ENCODE results near the gene PTPRT.
"Not testable (repeated sequence)": the region's sequence is repeated elsewhere in the genome, so short reads cannot be mapped to it uniquely, and the experiment has no call there.

PTPRT gene

DNA sequence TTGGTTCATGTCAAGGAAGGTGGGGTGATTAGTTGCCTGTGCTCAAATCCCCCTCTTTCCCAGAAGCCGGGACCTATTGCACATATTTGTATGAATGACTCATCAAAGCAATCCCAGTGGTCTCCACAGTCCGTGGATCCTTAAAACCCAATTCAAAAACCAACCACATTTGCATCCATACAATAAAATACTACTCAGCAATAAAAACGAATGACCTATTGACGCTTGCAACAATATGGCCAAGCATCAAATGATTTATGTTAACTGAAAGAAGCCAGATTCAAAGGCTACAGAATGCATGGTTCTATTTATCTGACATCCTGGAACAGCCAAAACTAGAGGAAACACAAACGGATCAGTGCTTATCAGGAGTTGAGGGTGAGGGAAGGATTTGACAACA is 275.4 kb downstream of the PTPRT start:
- TF ChIP-seq, protein P1, sequence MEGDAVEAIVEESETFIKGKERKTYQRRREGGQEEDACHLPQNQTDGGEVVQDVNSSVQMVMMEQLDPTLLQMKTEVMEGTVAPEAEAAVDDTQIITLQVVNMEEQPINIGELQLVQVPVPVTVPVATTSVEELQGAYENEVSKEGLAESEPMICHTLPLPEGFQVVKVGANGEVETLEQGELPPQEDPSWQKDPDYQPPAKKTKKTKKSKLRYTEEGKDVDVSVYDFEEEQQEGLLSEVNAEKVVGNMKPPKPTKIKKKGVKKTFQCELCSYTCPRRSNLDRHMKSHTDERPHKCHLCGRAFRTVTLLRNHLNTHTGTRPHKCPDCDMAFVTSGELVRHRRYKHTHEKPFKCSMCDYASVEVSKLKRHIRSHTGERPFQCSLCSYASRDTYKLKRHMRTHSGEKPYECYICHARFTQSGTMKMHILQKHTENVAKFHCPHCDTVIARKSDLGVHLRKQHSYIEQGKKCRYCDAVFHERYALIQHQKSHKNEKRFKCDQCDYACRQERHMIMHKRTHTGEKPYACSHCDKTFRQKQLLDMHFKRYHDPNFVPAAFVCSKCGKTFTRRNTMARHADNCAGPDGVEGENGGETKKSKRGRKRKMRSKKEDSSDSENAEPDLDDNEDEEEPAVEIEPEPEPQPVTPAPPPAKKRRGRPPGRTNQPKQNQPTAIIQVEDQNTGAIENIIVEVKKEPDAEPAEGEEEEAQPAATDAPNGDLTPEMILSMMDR (IDR thresholded peaks at IDR 0.05) = no peak
- Histone ChIP-seq H3K4me3 (no peak overlapping the region), H3K27ac (no peak overlapping the region)
- DNase-seq (ENCODE audit: low spot score) = no peak

DNA sequence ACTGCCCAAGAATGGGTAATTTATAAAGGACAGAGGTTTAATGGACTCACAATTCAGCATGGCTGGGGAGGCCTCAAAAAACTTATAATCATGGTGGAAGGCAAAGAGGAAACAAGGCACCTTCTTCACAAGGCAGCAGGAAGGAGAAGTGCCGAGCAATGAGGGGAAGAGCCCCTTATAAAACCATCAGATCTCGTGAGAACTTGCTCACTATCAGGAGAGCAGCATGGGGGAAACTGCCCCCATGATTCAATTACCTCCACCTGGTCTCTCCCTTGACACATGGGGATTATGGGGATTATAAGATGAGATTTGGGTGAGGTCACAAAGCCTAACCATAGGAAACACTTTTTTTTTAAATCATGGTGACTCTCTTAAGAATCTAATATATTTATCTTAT is 278.9 kb downstream of the PTPRT start:
- not testable (repeated sequence) for H3K27ac ChIP-seq; DNase-seq (ENCODE audit: low spot score); H3K4me3 ChIP-seq

DNA sequence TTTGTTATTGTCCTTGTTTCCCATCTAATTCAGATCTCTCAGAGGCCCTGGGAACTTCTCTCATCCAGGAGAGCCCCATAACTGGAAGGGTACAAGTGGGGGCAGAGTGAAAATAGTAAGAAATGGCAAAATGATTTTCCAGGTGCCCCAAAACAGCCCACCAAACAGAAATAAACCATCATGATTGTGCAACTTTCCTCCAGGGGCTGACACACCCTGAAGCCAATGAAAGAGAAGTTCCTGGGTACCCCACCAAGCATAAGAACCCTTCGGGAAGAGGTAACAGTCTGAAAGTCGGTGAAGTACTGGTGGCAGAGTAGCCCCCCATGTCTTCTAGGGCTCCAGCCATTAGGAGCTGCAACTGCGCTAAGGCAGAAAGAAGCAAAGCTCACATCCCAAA is 282.0 kb downstream of the PTPRT start:
- DNase-seq (ENCODE audit: low spot score) = no peak
- Histone ChIP-seq H3K4me3 (no peak overlapping the region), H3K27ac (no peak overlapping the region)
- TF ChIP-seq, protein P1 (IDR thresholded peaks at IDR 0.05) = no peak

DNA sequence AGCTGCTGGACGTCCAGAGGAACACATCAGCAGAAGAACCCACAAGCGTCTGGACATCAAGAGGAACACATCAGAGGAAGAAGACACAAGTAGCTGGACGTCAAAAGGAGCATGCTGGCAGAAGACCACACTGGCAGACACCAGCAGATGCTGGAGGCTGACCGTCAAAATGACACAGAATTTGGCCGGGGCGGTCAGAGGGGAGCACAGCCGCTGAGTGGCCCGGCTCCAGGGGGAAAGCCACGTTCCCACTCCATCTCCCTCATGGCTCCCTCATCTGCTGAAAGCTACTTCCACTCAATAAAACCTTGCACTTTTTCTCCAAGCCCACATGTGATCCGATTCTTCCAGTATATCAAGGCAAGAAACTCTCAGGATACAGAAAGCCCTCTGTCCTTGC is 283.6 kb downstream of the PTPRT start:
- Histone ChIP-seq H3K27ac (no peak overlapping the region), H3K4me3 (no peak overlapping the region)
- TF ChIP-seq, protein P1 (IDR thresholded peaks at IDR 0.05) = no peak
- no peak for DNase-seq (ENCODE audit: low spot score)

DNA sequence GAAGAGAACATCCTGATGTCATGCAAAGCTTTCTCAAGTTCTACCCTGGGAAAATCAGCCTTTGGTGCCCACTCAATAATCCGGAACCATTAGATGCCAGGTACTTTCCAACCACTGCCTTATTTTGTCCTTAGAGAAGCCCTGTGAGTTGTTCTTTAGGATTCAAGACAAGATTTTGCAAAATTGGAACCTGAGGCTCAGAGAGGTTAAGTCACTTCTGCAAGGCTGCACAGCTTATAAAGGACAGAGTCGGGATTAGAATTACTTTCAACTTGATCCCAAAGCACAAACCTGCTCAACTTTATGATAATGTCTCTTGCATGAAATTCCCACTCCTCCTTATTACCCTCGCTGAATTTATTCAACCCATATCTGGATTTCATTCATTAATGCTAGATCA is 287.2 kb downstream of the PTPRT start:
- Histone ChIP-seq H3K4me3 (no peak overlapping the region), H3K27ac (no peak overlapping the region)
- DNase-seq (ENCODE audit: low spot score) = no peak
- TF ChIP-seq, protein P1 (IDR thresholded peaks at IDR 0.05) = no peak

DNA sequence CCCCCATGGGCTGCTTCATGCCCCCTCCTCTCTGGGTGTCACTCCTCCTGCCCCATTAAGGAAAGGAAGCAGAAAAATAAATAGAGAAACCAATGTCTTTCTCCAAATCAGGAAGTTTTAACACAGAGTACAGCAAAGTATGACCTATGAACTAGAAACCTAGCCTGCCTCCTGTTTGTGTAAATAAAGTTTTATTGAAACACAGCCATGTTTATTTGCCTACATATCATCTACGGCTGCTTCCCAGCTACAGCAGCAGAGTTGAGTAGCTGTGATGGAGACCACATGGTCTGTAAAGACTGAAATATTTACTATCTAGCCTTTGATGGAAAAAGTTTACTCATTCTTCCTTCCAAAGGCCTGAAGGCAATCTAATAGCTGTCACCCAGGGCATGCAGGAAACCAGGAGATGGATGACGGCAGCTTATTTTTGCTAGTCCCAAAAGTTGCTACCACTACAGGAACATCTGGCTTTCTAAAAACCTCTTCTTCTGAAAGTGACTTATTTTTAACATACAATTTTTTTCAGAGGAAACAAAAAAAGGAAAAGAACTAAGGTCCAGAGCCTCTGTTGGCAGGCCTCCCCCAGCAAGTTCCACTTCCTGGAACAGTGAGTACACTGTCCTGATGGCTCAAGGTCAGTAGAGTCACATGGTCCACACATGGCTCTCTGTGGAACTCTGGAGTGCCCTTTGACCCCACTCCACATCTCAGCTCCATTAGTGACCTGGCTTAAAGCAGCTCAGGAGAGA is 287.8 kb downstream of the PTPRT start:
- TF ChIP-seq, protein P1 (IDR thresholded peaks at IDR 0.05) = no peak
- H3K27ac ChIP-seq = no peak overlapping the region
- no peak overlapping the region for H3K4me3 ChIP-seq
- DNase-seq (ENCODE audit: low spot score) = no peak

DNA sequence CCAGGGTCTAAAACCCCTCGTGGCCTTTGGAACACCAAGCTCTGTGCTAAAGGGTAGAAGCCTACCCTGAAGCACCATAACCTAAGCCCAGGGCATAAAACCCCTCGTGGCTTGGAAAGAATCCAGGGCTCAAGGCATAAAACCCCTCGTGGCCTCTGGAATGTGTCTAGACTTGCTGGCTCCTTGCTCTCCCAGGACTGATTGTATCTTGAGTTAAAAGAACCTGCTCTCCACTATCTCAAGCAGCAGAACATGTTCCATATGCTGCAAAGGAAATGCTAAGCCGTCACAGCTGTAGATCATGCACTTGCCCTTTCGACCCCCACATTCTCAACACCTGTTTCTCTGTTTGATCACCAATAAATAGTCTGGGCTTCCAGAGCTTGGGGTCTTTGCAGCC is 288.9 kb downstream of the PTPRT start:
- not testable (repeated sequence) for H3K27ac ChIP-seq

DNA sequence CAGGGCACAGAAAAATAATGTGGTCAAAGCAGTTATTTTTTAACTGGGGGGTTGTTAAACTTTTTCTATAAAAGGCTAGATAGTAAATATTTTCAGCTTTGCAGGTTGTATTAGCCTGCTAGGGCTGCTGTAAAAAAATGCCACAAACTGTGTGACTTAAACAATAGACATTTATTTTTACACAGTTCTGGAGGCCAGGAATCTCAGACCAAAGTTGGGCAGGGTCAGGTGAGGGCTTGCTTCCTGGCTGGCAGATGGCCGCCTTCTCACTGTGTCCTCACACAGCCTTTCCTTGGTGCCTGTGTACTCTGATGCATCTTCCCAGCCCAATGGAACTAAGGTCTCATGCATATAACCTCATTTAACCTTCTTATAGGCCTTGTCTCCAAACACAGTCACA is 294.7 kb downstream of the PTPRT start:
- Histone ChIP-seq H3K27ac (no peak overlapping the region), H3K4me3 (no peak overlapping the region)
- TF ChIP-seq, protein P1 (IDR thresholded peaks at IDR 0.05) = no peak
- DNase-seq (ENCODE audit: low spot score) = no peak

More for the DNA sequence above, 288.9 kb downstream of the PTPRT start:
- peak; percentile 26 for DNase-seq (ENCODE audit: low spot score)
- H3K4me3 ChIP-seq = not testable (repeated sequence)
